WI38 (cell line): Measurements from ENCODE around the gene ZDHHC8.

Experiments
- H3K4me3 ChIP-seq: 2 replicates; pipeline ENCODE4 v1.5.1; 2011; ENCODE audit warnings: low read depth, mild to moderate bottlenecking, control low read depth, low read length
- CTCF ChIP-seq: IDR thresholded peaks from 2 replicates; pipeline ENCODE4 v1.5.1; 2012; ENCODE audit warnings: low read depth, mild to moderate bottlenecking, control low read depth, low read length

Gene ZDHHC8

GRCh38 chr22:20192293-20192971 is 60.8 kb downstream of the ZDHHC8 start:
- no peak for TF ChIP-seq CTCF
- H3K4me3 ChIP-seq, result no peak overlapping the region

- H3K4me3 ChIP-seq, result no peak overlapping the region
- TF ChIP-seq CTCF, result no peak
Measured at GRCh38 chr22:20192972-20193760, 61.6 kb downstream of the ZDHHC8 start.

GRCh38 chr22:20193761-20194494 is 62.3 kb downstream of the ZDHHC8 start:
- no peak overlapping the region for H3K4me3 ChIP-seq
- no peak for TF ChIP-seq CTCF

GRCh38 chr22:20194681-20195593 is 63.3 kb downstream of the ZDHHC8 start:
- H3K4me3 ChIP-seq, result no peak overlapping the region
- TF ChIP-seq CTCF, result no peak

- H3K4me3 ChIP-seq, result no peak overlapping the region
- TF ChIP-seq CTCF, result no peak
Measured at GRCh38 chr22:20196094-20196842, 64.7 kb downstream of the ZDHHC8 start.
